HG02973 (cell line): ENCODE results near the gene ATL3.
"Not testable (repeated sequence)": the region's sequence is repeated elsewhere in the genome, so short reads cannot be mapped to it uniquely, and the experiment has no call there.

ENCODE experiments used
- ATAC-seq: cut with Tn5 transposase; IDR thresholded peaks from one replicate; pipeline ENCODE4 v1.9.1; 2021; ENCODE audit warnings: moderate library complexity; ENCODE audit not compliant: unreplicated experiment

The ATL3 gene

DNA sequence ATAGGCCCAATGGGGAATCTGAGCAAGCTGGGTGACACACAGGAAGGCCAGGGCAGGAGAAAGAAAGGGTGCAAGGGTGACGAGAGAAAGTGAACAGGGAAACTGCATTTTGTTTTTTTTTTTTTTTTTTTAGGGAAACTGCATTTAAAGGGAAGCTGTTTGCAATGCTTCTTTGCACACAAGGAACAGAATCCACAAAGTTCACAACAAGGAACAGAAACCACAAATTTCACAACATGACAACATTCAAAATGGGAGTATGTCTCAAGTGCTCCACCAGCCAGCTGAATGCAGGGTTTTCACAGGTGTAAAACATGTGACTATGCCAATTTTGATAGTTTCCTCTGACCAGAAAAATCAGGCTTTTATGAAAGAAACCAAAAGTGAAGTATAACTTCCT, 50.1 kb downstream of the ATL3 start:
- no peak for ATAC-seq

DNA sequence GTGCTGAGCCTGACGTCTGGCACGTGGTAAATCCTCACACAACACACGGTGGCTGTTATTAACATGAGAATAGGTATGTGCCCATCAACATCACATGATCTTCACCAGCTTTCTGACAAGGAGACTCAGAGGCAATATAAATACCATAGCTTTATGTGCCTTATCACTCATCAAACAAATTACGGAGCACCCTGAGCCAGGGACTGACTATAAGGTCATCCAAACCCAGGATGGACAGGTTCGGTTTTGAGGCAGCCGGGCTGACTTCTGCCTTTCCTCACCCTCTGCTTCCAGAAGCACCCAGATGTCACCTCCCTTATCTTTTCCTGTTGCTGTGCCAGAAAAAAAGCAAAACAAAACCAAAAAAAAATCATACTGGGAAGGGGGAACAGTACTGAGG, 51.2 kb downstream of the ATL3 start:
- ATAC-seq: no peak

DNA sequence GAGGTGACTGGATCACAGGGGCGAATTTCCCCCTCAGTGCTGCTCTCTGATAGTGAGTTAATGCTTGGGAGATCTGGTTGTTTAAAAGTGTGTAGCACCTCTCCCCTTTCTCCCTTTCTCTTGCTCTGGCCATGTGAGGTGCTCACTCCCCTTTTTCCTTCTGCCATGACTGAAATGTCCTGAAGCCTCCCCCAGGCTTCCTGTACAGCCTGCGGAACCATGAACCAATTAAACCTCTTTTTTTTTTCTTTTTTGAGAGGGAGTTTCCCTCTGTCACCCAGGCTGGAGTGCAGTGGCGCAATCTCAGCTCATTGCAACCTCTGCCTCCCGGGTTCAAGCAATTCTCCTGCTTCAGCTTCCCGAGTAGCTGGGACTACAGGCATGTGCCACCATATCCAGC, 53.5 kb downstream of the ATL3 start:
- not testable (repeated sequence) for ATAC-seq

GRCh38 chr11:63616953-63617352, 54.2 kb downstream of the ATL3 start:
- no peak for ATAC-seq

DNA sequence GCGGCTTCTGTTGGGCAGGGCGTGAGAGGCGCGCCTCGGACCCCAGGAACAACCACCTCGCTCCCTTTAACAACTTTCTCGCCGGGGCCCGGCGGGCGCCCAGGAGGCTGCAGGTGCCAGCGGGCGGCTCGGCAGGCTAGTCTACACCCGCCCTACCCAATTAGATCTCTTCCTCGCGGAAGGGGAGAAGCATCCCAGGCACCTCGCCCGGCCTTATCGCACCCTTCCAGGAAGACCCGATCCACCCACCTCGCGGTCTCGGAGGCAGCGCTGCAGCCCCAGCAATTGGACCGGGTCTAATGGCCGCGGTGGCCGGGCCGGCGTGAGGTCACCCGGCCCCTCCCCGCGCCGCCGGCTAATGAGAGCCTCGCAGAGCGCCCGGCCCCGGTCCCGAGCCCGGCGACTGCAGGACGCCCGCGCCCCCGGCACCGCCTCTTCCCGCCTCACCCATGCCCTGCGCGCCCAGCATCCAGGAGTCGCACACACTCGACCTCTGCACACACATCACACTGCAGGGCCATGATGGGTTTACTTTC, 57.0 kb downstream of the ATL3 start, which contains the start of gene PLAAT3:
PLAAT3 (minus strand) TSS at position 298 of the 536 bp plus-strand sequence. CDS start 419 bp downstream, outside the sequence.
- ATAC-seq: no peak

GRCh38 chr11:63613517-63614135, 57.5 kb downstream of the ATL3 start:
- no peak for ATAC-seq

- no peak for ATAC-seq
Measured at GRCh38 chr11:63612181-63612580, 59.0 kb downstream of the ATL3 start.

GRCh38 chr11:63611395-63611747, 59.8 kb downstream of the ATL3 start:
- ATAC-seq: no peak

DNA sequence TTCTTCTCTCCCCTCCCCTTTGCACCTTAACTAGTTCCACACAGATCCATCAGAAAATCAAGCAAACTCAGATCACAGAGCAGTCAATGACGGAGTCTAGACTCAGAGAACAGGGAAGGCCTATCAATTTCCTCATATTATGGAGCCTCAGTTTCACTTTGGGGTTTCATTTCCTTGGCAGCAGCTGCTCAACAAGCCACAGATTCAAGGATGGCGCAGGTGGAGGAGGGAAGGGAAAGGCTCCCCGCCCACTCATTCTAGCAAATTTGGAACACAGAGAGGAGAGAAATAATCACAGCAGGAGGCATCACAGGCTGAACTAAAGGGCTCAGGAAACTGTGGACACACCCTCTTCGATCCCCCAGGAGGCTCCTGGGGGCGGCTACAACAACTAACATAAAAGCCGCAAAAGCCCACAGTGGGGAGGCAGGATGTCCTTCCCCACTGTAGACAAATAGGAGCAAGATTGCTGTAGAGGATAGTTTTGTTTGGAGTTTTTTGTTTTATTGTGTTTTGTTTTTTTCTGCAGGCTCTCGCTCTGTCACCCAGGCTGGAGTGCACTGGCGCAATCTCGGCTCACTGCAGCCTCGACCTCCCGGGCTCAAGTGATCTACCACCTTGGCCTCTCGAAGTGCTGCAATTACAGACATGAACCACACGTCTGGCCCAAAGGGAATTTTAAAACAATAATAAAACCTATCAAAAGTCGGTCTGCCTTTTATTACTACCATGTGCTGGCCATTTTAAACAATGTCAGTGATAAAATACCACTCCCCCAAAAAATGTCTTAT, 60.4 kb downstream of the ATL3 start:
- no peak for ATAC-seq

DNA sequence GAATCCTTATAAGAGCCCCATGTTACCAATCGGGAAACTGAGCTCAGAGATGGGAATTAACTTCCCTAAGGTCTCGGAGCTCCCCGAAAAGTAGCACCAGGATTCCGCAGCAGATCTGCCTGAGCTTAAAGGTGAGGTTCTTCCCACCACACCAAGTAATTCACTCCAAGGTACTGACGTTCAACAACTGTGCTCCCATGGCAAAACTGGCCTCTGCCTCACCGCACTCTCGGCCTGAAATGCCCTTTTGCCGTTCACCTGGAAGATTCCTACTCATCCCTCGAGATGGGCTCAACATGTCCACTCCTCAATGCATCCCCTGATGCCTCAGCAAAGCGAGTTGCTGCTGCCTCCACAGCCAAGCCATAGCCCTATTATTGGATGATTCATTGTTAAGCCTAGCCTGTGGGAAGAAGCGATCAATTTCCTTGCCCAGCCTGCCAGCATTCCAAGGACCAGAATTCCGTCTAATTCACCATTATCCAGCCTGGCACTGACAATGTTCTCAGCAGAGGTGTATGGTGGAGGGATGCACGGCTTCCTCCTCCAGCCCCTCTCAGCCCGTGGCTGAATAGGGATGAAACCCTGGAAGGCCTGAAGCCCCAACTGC, 61.1 kb downstream of the ATL3 start:
- no peak for ATAC-seq

- no peak for ATAC-seq
Measured at GRCh38 chr11:63609536-63609935, 61.6 kb downstream of the ATL3 start.

GRCh38 chr11:63608353-63609345, 62.5 kb downstream of the ATL3 start:
- no peak for ATAC-seq

- no peak for ATAC-seq
Measured at GRCh38 chr11:63603180-63603518, 68.0 kb downstream of the ATL3 start.

- ATAC-seq: not testable (repeated sequence)
Measured at GRCh38 chr11:63602290-63603179, 68.6 kb downstream of the ATL3 start.

- no peak for ATAC-seq
Measured at GRCh38 chr11:63599211-63600122, 71.7 kb downstream of the ATL3 start.

GRCh38 chr11:63598556-63598955, 72.6 kb downstream of the ATL3 start:
- ATAC-seq: no peak

DNA sequence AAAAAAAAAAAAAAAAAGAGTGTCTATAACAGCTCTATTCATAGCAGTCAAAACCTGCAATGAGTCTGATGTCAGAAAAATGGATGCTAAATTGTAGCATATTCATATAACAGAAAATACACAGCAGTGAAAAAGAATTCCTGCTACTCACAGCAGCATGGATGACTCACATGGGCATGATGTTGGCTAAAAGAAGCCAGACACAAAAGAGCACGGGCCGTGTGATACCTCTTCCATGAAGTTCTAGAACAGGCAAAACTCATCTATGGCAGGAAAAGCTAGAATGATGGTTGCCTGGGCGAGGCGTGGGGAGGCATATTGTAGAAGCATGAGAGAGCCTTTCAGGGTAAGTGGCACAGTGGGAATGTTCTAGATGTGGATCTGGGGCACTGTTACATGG, 75.9 kb downstream of the ATL3 start:
- ATAC-seq: no peak

DNA sequence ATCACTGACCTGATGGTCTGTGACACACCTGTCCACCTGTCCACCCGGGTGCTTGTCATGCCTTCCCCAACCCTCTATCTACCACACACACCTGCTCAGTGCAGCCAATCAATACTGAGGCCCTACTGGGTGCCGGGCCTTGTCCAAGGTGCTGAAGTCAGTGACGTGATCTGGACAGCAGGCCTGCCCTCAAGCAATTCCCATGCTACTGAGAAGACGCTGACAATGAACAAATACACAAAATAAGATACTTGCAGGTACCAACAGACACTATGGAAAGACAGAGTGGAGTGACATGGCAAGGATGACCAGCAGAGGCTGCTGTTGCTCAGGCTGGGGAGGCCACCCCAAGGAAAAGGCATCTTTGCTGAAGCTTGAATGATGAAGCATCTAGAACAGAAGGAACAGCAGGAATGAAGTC, 78.2 kb downstream of the ATL3 start:
- no peak for ATAC-seq
